HG03558 (cell line): ENCODE results near the gene HNRNPA0.

Source experiments
- ATAC-seq: cut with Tn5 transposase; IDR thresholded peaks from one replicate; pipeline ENCODE4 v1.9.1; 2021; ENCODE audit warnings: moderate number of reproducible peaks; ENCODE audit not compliant: unreplicated experiment; ENCODE audit errors: extremely low read depth

Gene HNRNPA0

GRCh38 chr5:137754961-137755762 lies 999 bp upstream of the HNRNPA0 start:
- ATAC-seq: no peak

DNA sequence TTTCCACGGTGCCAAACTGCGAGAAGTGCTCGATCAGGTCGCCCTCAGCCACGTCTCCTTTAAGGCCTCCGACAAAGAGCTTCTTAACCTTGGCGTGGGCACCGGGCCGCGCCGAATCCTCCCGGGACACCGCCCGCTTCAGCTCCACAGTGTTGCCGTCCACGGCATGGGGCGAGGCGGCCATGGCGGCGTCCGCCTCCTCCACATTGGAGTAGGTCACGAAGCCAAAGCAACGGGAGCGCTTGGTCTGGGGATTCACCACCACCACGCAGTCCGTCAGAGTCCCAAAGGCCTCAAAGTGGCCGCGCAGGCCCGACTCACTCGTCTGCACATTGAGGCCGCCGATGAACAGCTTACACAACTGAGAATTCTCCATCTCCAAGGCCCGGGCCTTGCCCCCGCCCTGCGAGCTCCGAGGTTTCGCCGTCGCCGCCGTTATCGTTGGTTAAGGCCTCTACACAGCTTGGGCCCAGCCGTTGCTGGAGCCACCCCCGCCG lies 424 bp downstream of the HNRNPA0 start:
- no peak for ATAC-seq

DNA sequence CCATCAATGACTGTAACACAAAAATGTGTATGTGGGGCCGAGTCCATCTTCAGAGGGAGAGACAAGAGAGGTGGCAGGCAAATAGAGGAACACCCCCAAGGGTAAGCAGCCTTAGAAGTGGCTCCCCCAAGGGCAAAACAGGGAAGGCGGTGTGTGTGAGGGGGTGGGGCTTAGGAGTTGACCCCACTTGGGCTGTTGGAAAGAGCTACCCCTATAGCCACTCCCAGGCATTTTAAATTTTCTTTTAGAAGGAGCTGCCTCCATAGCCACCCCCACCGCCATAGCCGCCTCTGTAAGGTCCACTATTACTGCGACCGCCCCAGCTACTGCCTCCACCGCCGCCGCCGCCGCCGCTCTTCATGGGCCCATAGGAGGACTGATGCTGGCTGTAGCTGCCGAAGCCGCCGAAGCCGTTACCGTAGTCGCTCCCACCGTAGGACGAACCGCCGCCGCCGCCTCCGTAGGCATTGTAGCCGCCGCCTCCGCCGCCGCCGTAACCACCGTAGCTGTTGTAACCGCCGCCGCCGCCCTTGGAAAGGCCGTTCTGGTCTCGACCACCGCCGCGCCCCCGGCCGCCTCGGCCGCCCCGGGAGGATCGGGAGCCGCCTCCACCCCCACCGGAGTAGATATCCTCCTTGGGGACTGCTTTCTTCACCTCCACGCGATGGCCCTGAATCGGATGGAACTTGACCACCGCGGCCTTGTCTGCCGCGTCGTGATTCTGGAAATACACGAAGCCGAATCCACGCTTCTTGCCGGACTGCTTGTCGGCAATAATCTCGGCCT lies 1.1 kb downstream of the HNRNPA0 start:
- no peak for ATAC-seq

GRCh38 chr5:137751869-137752491 lies 2.2 kb downstream of the HNRNPA0 start:
- no peak for ATAC-seq

DNA sequence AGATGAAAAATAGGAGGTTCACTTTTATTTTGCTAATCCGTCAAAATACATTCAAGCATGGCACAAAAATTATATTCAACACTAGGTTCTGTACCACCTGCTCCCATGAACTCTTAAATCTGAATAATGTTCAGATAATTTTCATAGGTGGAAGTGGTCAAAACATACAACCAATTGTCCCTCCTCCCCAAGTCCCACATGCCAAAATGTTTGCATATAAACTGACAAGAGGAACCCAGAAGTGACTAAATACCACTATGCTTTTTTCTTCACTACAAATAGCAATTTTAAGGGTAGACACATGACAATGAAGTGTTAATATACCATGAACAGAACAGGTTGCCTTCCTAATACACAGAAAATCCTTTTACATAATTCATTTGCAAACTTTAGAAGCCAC lies 3.7 kb downstream of the HNRNPA0 start:
- no peak for ATAC-seq

GRCh38 chr5:137747848-137748247 lies 6.3 kb downstream of the HNRNPA0 start:
- no peak for ATAC-seq

DNA sequence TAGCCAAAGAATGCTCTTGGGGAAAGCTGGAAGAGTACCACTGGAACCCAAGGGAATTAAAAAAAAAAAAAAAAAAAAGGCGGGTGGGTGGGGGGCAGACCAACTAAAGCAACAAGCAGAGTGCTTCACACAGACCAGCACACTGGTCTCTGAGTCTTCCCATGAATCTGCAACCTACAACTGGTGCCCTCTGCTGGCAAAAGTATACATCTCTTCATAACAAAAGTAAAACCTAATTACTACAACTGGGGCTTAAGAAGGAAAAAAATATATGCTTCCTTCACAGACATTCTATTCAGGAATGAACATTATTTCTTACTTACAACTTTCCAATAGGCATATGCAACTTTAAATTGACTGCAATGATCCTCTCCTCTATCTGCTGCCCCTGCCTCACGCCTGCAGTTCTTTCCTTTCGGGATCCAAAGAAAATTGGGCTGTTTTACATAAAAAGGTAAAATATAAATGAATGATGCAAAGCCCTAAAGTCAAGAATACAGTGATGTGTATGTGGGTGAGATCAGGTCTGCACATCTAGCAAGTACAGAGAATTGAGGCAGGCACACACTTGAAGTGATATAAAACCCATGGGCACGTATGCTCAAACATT lies 11.0 kb downstream of the HNRNPA0 start:
- ATAC-seq: no peak

DNA sequence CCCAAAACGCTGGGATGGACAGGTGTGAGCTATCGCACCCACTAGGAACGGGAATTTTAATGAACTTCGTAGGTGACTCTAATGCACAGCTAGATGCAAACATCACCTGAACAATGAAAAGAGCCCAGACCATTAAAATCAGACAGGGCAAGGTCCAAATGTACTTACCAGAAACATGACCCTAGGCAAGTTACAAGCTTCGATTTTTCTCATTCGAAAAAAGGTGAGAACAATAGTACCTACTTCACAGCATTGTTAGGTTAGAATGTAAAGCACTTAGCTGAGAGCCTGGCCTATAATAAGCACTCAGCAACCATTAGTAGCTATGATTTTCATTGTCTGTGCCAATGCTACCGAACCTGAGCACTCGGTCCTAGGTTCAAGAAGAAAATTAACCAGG lies 12.4 kb downstream of the HNRNPA0 start:
- ATAC-seq: no peak

GRCh38 chr5:137739737-137740136 lies 14.4 kb downstream of the HNRNPA0 start:
- ATAC-seq: no peak

DNA sequence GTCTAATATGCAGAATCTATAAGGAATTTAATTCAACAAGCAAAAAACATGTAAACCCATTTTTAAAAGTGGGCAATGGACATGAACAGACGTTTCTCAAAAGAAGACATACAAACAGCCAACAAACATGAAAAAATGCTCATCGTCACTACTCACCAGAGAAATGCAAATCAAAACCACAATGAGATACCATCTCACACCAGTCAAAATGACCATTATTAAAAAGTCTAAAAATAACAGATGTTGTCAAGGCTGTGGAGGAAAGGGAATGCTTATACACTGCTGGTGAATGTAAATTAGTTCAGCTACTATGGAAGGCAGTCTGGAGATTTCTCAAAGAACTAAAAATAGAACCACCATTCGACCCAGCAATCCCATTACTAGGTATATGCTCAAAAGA lies 15.2 kb downstream of the HNRNPA0 start:
- ATAC-seq: no peak

DNA sequence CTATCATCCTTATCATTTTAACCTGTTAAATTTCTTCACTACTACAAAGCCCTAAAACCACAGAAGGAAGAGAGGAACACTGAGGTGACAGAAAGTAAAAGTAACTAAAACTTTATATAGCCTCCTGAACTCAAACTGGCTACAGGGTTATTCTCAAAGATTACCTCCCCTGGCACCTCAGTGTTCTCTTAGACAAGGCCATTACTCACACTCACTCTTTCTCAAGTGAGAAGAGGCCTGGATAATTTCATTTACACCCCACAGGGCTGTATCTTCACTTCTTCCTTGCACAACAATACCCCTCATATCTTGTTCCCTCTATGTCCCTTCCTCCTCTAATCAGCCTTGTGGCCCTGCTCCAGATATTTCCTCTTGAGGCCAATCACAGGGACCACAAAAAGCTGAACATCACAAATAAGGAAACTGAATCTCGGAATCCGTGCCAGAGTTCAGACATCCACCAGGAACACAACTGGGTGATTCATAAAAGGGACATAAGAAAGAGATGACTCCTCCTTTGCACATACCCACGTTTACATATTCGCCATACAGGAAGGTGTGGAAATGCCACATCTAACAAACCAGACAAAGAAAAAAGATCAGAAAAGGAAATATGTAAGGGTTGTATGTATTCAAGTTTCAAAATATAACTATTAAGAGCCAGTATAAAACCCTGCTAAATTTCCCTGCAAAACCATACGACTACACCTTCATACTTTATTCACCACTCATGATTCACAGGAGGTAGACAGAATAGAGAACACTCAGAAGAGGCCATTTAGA lies 16.6 kb downstream of the HNRNPA0 start:
- no peak for ATAC-seq

GRCh38 chr5:137736496-137736895 lies 17.7 kb downstream of the HNRNPA0 start:
- ATAC-seq: no peak

DNA sequence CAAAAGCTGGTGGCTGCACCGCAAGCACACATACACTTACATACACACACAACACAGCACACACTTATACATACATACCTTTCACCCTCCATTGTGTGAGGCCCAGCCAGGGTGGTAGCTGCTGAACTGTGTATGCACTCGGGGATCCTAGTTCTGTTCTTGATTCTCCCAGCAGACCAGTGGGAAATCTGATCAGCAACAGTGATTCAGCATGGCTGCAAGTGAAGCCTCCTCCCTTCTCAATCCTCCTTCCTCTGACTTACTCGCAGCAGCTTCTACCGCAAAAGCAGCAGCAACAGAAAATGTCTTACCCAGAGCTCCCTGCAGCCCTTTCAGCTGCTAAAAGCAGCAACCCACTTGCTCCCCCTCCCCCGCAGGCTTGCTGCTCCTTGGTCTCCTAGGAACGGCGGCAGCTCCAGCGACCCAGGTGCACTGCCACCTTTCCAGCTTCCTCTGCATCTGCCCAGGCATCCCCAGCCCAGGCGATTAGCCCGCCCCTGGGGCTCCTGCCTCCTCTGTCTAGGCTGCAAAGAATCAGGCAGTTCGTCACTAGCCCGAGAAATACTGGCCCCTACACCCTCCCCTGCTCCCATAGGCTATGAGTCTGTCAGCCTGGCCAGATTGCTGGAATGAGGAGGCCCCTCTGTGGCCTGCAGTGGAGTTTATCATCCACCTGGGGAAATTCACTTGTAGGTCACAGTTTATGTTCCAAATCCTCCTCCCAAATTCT lies 18.4 kb downstream of the HNRNPA0 start, which contains the start of gene KLHL3:
TSS of gene KLHL3 (minus strand) at position 535 of the 730 bp plus-strand sequence. CDS start at position 92, 443 bp downstream.
- peak; percentile 39 for ATAC-seq

GRCh38 chr5:137734962-137735554 lies 19.1 kb downstream of the HNRNPA0 start:
- ATAC-seq: no peak

DNA sequence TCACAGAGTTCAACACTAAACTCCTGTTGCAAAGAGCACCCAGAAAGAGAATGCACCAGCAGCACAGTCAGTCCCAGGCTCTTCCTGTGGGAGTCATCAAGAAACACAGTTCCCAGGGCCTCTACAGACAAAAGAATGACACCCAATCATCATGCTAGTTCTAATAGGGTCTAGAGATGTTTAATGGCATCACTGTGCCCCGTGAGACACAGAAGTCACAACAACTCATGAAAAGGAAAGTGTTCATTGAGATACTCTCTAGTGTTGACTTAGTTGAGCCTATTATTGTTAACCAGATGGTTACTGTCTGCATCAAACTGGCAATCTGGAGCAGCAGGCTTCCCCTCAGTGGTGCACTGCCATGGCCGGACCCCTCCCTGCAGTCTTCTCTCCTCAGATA lies 19.8 kb downstream of the HNRNPA0 start:
- no peak for ATAC-seq

- no peak for ATAC-seq
Observed at GRCh38 chr5:137733922-137734321, 20.2 kb downstream of the HNRNPA0 start.

DNA sequence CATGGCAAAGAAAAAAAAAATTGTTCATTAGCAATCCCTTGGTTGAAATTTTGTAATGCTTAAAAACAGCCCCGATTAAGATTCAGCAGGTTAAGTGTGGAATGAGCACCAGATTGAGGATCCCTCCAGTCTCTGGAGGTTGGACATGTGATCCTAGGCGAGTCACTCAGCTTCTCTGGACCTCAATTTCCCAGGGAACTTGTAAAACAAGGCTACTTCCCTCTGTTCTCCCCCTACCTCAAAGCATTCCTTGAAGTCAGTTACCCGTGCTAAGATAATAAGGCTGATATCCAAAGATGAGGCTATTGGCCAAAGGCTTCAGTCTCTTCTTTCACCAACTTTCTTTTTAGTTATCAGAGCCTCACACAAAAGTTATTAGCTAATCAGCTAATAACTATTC lies 21.2 kb downstream of the HNRNPA0 start:
- no peak for ATAC-seq

DNA sequence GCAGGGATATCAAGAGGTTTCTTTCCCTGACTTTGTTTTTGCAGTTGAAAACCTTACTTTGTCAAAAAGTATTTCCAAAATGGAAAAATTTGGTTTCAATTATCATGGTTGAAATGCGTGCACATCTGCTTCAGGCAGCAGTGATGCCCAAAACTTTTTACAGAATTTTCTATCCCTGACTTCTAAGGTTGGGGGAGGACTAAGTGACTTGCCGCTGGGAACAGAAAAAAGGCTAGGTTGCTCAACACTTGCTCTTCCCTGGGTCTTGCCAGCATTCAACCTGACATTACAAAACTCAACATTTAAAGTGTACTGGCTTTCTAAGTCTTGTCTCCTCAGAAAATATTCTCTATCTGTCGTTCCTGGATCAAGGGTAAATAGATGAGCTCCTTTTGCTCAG lies 23.0 kb downstream of the HNRNPA0 start:
- ATAC-seq: no peak

GRCh38 chr5:137730336-137730735 lies 23.8 kb downstream of the HNRNPA0 start:
- no peak for ATAC-seq
